Fibroblast of lung (primary cell): ENCODE measurements around the gene IGFBP2.

Experiments used
- EZH2 ChIP-seq: IDR thresholded peaks from 2 replicates; pipeline ENCODE4 v1.5.1; 2012; ENCODE audit warnings: low read length, control low read depth, mild to moderate bottlenecking; ENCODE audit errors: missing control alignments
- TF ChIP-seq, protein P1 (sequence below), 2 donors: IDR thresholded peaks in 1 of 2; conservative IDR thresholded peaks in 1 of 2; 1 replicate in 1 of 2; 2 replicates in 1 of 2; pipeline ENCODE4 v1.5.1; 2011 to 2012; ENCODE audit warnings: low read length in 2 of 2, control low read depth in 1 of 2, inconsistent platforms in 1 of 2, low read depth in 1 of 2, mild to moderate bottlenecking in 1 of 2

DNA sequence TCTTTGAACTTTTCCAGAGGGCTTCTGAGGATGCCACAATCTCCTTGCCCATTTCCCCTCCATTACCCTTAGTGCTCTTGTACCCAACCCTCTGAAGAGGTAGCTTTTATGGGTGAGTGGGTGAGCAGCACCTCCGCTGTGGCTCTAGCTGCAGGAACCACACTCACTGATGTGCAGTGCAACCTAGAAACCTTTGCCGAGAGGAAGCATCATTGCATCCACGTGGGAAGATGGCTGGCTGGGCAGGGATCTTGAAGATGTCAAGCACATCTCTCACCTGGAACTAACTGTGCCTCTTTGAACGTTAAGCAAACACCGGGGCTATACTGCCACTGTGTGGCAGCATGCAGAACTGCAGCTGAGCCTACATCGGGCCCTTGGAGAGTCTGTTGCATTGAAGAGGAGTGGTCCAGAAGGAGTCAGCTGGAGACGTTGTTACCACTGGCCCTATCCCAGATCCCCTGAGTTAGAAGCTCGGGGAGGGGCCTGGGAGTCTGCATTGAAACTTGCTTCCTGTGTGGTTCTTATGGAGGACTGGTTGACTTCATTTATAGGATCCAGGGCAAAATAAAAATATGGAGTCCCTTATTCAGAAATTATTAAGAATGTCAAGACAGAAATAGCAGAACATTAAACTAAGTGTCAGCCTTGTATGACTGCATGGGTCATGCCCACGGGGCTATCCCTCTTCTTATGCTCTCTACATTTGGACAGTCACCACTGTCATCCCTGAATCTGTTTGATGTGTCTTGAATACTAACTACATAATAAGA is 33.4 kb downstream of the IGFBP2 start:
- TF ChIP-seq EZH2 = no peak
- TF ChIP-seq, protein P1, sequence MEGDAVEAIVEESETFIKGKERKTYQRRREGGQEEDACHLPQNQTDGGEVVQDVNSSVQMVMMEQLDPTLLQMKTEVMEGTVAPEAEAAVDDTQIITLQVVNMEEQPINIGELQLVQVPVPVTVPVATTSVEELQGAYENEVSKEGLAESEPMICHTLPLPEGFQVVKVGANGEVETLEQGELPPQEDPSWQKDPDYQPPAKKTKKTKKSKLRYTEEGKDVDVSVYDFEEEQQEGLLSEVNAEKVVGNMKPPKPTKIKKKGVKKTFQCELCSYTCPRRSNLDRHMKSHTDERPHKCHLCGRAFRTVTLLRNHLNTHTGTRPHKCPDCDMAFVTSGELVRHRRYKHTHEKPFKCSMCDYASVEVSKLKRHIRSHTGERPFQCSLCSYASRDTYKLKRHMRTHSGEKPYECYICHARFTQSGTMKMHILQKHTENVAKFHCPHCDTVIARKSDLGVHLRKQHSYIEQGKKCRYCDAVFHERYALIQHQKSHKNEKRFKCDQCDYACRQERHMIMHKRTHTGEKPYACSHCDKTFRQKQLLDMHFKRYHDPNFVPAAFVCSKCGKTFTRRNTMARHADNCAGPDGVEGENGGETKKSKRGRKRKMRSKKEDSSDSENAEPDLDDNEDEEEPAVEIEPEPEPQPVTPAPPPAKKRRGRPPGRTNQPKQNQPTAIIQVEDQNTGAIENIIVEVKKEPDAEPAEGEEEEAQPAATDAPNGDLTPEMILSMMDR (conservative IDR thresholded peaks at IDR 0.05 in 1 of 2, IDR thresholded peaks at IDR 0.05 in 1 of 2; ENCODE audit: low read depth in 1 of 2, low read length in 2 of 2) = peak; percentile 98 to 100
